ENCODE data around the gene MANBA.
"Not testable (repeated sequence)": the region's sequence is repeated elsewhere in the genome, so short reads cannot be mapped to it uniquely, and the experiment has no call there.

Gene MANBA

GRCh38 chr4:102725229-102725628 is 35.5 kb downstream of the MANBA start:
- no peak for TF ChIP-seq CTCF (IDR thresholded peaks at IDR 0.05; ENCODE audit: low read length, missing control alignments)
- no peak for DNase-seq (ENCODE audit: low read depth)
- H3K4me3 ChIP-seq (replicated peaks; ENCODE audit: low read depth, low read length), result no peak overlapping the region

GRCh38 chr4:102723511-102723910 is 37.3 kb downstream of the MANBA start:
- no peak for TF ChIP-seq CTCF (IDR thresholded peaks at IDR 0.05; ENCODE audit: low read length, missing control alignments)
- H3K4me3 ChIP-seq (replicated peaks; ENCODE audit: low read depth, low read length), result no peak overlapping the region
- no peak for DNase-seq (ENCODE audit: low read depth)

- TF ChIP-seq CTCF (IDR thresholded peaks at IDR 0.05; ENCODE audit: low read length, missing control alignments), result no peak
- no peak overlapping the region for H3K4me3 ChIP-seq (replicated peaks; ENCODE audit: low read depth, low read length)
- no peak for DNase-seq (ENCODE audit: low read depth)
These were observed 38.0 kb downstream of the MANBA start for GRCh38 chr4:102722740-102723139.

GRCh38 chr4:102718833-102719575 is 41.8 kb downstream of the MANBA start:
- H3K4me3 ChIP-seq (replicated peaks; ENCODE audit: low read depth, low read length), result not testable (repeated sequence)
- DNase-seq (ENCODE audit: low read depth), result peak; percentile 28

- TF ChIP-seq CTCF (IDR thresholded peaks at IDR 0.05; ENCODE audit: low read length, missing control alignments), result no peak
- DNase-seq (ENCODE audit: low read depth), result no peak
- no peak overlapping the region for H3K4me3 ChIP-seq (replicated peaks; ENCODE audit: low read depth, low read length)
These were observed 43.2 kb downstream of the MANBA start for GRCh38 chr4:102717448-102718092.

GRCh38 chr4:102715057-102715456 is 45.7 kb downstream of the MANBA start:
- peak; percentile 3 for TF ChIP-seq CTCF (IDR thresholded peaks at IDR 0.05; ENCODE audit: low read length, missing control alignments)
- H3K4me3 ChIP-seq (replicated peaks; ENCODE audit: low read depth, low read length), result no peak overlapping the region
- no peak for DNase-seq (ENCODE audit: low read depth)

- DNase-seq (ENCODE audit: low read depth); H3K4me3 ChIP-seq (replicated peaks; ENCODE audit: low read depth, low read length): not testable (repeated sequence)
These were observed 47.0 kb downstream of the MANBA start for GRCh38 chr4:102713774-102714173.

GRCh38 chr4:102713096-102713495 is 47.7 kb downstream of the MANBA start:
- peak; percentile 35 for DNase-seq (ENCODE audit: low read depth)

More at GRCh38 chr4:102713096-102713495, 47.7 kb downstream of the MANBA start:
- TF ChIP-seq CTCF (IDR thresholded peaks at IDR 0.05; ENCODE audit: low read length, missing control alignments), result no peak
- H3K4me3 ChIP-seq (replicated peaks; ENCODE audit: low read depth, low read length), result no peak overlapping the region
